GM18907 (cell line): ENCODE measurements around the gene ANKRD44.
"Not testable (repeated sequence)": the region's sequence is repeated elsewhere in the genome, so short reads cannot be mapped to it uniquely, and the experiment has no call there.

ENCODE experiments used
- ATAC-seq: cut with Tn5 transposase; IDR thresholded peaks from one replicate; pipeline ENCODE4 v1.9.1; 2021; ENCODE audit warnings: mild to moderate bottlenecking, moderate library complexity; ENCODE audit not compliant: unreplicated experiment

The ANKRD44 gene

GRCh38 chr2:197310271-197310985, at the start of gene ANKRD44:
ANKRD44 (minus strand) TSS chr2:197310780; CDS start chr2:197310604, 176 bp downstream.
- ATAC-seq: peak; percentile 71

- ATAC-seq: no peak
Measured at GRCh38 chr2:197359859-197360258, 49.3 kb upstream of the ANKRD44 start.

GRCh38 chr2:197358931-197359330, 48.4 kb upstream of the ANKRD44 start:
- no peak for ATAC-seq

GRCh38 chr2:197357986-197358385, 47.4 kb upstream of the ANKRD44 start:
- no peak for ATAC-seq

DNA sequence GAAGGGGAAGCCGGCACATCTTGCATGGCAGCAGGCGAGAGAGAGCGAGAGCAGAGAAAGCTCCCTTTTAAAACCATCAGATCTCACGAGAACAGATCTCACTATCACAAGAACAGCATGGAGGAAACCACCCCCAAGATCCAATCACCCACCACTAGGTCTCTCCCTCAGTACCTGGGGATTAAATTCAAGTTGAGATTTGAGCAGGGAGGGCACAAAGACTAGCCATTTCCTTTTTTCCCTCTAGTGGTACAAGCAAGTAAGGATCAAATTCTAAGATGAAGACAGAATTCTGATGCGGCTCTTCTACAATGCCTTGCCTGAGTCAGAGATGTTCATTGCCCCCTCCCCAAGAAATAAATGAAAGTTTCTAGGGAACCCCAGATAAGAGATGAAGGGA, 45.6 kb upstream of the ANKRD44 start:
- ATAC-seq: no peak

DNA sequence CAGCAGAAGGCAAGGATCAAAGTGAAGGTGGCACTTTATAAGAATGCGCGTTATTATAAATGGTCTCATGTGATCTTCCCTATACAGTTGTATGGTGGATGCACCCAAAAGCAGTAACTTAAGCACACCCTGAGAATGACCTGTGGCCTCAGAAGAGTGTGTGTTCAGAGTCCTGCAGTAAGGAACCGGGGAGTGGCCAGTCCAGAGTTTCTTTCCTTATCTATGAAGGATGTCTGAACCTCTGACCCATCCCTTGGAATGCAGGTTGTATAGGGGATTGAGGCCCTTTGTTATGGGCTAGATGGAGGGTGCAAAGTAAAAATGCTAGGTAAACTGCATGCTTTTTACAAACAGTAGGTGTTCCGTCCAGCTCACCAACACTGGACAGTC, 43.6 kb upstream of the ANKRD44 start:
- no peak for ATAC-seq

DNA sequence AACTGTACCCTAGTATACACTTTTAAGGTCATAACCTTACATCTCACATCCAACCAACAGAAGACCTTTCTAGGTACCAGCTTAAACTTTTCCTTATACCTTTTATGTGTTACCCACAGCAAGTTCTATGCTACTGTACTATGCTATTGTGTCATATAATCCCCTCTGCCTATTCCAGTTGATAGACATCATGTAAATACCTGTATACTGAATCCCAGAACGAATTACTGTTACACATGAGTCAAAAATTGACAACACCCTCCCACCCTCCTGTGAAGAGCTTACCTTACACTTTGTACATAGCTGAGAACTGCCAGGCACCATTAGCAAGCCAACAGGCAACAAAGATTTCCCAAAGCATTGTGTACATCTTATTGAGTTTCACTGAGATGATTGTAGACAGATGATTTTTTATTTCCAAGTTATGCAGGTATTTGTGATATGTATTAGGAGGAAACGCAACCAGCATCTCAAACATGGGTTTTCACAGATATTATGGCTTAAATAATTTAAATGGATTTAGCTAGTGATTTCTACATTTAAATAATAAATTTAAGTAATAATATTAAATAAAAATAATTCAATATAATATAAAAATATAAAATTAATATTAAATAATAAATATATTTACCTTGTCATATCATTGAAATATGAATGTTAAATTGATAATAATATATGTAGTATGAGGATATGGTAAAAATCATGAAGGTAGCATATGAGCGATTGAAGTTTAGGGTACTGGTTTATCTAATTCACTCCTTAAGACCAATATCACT, 43.0 kb upstream of the ANKRD44 start:
- ATAC-seq: no peak

- no peak for ATAC-seq
Measured at GRCh38 chr2:197349699-197350098, 39.1 kb upstream of the ANKRD44 start.

- no peak for ATAC-seq
Measured at GRCh38 chr2:197348721-197349360, 38.3 kb upstream of the ANKRD44 start.

DNA sequence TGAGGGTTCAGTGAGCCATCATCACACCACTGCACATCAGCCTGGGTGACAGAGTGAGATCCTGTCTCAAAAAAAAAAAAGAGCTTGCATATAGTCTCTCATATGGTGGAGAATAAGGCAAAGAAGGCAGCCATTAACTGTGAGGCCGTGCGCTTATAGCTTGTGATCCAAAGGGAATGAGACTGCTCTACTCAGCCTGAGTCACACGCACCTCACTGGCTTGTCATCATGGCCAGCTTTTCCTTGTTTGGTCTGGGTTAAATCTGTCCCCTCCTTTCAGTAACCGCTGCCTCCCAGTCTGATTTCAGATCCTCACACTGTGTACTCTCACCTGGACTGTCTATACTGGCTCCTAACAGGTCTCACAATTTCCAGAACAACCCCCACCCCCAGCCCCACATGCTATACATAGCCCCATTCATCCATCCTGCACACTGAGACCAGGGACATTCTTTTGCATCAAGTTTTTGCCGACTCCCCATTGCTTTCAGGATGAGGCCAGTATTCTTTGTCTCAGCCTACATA, 35.3 kb upstream of the ANKRD44 start:
- ATAC-seq: no peak

GRCh38 chr2:197343968-197344367, 33.4 kb upstream of the ANKRD44 start:
- ATAC-seq: not testable (repeated sequence)

GRCh38 chr2:197340591-197340990, 30.0 kb upstream of the ANKRD44 start:
- no peak for ATAC-seq

- ATAC-seq: no peak
Measured at GRCh38 chr2:197339496-197340220, 29.1 kb upstream of the ANKRD44 start.

GRCh38 chr2:197339016-197339415, 28.4 kb upstream of the ANKRD44 start:
- no peak for ATAC-seq

DNA sequence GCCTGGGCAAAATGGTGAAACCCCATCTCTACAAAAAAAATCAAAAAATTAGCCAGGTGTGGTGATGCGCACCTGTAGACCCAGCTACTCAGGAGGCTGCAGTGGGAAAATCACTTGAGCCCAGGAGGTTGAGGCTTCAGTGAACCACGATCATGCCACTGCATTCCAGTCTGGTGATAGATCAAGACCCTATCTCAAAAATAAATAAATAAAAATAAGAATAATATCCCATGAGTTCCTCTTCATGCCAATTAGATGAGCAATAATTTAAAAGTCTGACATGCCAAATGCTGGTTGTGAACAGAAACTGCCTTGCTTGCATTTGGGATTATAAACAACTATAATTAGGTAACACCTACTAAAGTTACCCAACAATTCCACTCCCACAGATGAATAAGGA, 22.1 kb upstream of the ANKRD44 start:
- no peak for ATAC-seq

GRCh38 chr2:197328461-197328860, 17.9 kb upstream of the ANKRD44 start:
- no peak for ATAC-seq

DNA sequence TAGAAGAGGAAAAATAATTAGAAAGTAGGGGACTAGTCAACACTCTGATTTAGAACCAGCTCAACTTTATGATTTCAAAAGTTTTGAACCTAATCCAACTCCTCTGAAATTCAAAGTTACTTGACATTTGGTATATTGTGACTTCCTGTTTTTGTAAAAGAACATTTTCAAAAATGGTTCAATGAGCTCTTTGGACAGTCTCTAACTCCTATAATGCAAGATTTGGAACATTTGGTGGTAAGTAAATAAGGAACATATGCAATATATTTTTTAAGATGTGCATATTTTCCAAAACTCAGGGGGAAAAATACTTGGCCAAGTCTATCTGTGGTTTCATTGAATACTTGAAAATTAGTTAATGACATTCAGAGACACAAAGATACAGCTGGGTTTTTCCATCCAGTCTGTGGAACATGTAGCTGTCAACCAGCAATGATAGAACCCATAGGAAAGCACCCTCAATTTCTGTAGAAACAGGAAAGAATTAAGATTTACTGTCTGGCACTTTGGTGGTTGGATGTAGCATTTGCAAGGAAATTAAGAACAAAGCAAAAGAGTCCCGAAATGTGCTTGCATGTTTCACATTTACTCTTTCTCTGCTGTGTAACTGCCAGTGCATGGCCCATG, 17.0 kb upstream of the ANKRD44 start:
- ATAC-seq: no peak

DNA sequence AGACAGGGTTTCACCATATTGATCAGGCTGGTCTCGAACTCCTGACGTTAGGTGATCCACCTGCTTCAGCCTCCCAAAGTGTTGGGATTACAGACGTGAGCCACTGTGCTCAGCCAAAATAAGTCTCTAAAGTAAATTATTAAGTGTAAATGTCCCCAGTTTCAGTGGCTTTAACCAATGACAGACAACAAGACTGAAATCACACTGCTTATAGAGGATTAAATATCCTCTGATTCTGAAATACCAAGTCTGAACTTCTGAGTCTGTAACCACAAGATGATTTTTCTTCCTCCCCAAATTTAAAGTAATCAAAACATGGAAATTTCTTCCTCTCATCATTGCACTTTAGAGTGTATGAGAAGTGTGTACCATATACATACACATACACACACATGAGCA, 16.5 kb upstream of the ANKRD44 start:
- no peak for ATAC-seq

- ATAC-seq: peak; percentile 90
Measured at GRCh38 chr2:197324801-197325200, 14.2 kb upstream of the ANKRD44 start.
